Left ventricle myocardium inferior (tissue), 1 donor: ENCODE data around the gene CYP21A2. TPM values are rescaled to one million over a fixed set of nuclear protein-coding genes. Genes with fewer than 3 reads are reported as not detected.

ENCODE experiments used
- DNase-seq: peaks from one replicate; pipeline ENCODE4 v3.0.0-alpha.2; 2020
- H3K27ac ChIP-seq: fragments of 200-600 bp; replicated peaks from 2 replicates; pipeline ENCODE4 v1.8.0; 2021
- H3K27me3 ChIP-seq: fragments of 200-600 bp; 2 replicates; pipeline ENCODE4 v1.8.0; 2021; ENCODE audit warnings: low read depth
- H3K36me3 ChIP-seq: fragments of 200-600 bp; 2 replicates; pipeline ENCODE4 v1.8.0; 2021
- H3K4me1 ChIP-seq: fragments of 200-600 bp; 2 replicates; pipeline ENCODE4 v1.8.0; 2021
- H3K4me3 ChIP-seq: fragments of 200-600 bp; 2 replicates; pipeline ENCODE4 v1.8.0; 2021; ENCODE audit warnings: mild to moderate bottlenecking, moderate library complexity
- H3K9me3 ChIP-seq: fragments of 200-600 bp; replicated peaks from 2 replicates; pipeline ENCODE4 v1.8.0; 2021
- intact Hi-C: fragments of 100-400 bp; cut with micrococcal nuclease; formaldehyde crosslinking; loops from one replicate; pipeline ENCODE4 v1.11.0; 2022
- total RNA-seq: library from RNA; stranded (reverse); fragmentation: NEBNext Ultra II Directional; extraction: Animal tissue kit (Norgen Biotek cat#: 25700); gene quantifications from one replicate; pipeline ENCODE4 v1.2.1, GENCODE V29; 2021
- TF ChIP-seq, protein P1 (sequence below): fragments of 200-600 bp; IDR thresholded peaks from 2 replicates; pipeline ENCODE4 v1.8.0; 2021; ENCODE audit warnings: antibody characterized with exemption, mild to moderate bottlenecking, borderline replicate concordance
- donor health status: DM: no; HTN: yes; CAD: no; lungs with severe emphysema.

The CYP21A2 gene
- total RNA-seq, 1 donor from 2014 or later, result 0.41 TPM

- H3K9me3 ChIP-seq, result no peaks in the 10 kb centered on the region
- DNase-seq, result no peak
- peaks cover 51% of the 10 kb centered on the region for H3K4me1 ChIP-seq
- H3K4me3 ChIP-seq, result no peak overlapping the region
- H3K36me3 ChIP-seq, result peaks cover 34% of the 10 kb centered on the region
- peaks cover 21% of the 10 kb centered on the region for H3K27me3 ChIP-seq
- H3K27ac ChIP-seq, result peak overlapping the region; percentile 80
- TF ChIP-seq, protein P1, sequence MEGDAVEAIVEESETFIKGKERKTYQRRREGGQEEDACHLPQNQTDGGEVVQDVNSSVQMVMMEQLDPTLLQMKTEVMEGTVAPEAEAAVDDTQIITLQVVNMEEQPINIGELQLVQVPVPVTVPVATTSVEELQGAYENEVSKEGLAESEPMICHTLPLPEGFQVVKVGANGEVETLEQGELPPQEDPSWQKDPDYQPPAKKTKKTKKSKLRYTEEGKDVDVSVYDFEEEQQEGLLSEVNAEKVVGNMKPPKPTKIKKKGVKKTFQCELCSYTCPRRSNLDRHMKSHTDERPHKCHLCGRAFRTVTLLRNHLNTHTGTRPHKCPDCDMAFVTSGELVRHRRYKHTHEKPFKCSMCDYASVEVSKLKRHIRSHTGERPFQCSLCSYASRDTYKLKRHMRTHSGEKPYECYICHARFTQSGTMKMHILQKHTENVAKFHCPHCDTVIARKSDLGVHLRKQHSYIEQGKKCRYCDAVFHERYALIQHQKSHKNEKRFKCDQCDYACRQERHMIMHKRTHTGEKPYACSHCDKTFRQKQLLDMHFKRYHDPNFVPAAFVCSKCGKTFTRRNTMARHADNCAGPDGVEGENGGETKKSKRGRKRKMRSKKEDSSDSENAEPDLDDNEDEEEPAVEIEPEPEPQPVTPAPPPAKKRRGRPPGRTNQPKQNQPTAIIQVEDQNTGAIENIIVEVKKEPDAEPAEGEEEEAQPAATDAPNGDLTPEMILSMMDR, result no peak
- intact Hi-C loops, result no loop called here
Measured at GRCh38 chr6:32089082-32089828, 51.0 kb downstream of the CYP21A2 start.

Other genes starting within 250 kb of the CYP21A2 start
- gene VARS1, start 242.7 kb upstream of the CYP21A2 start, total RNA-seq, result 20.0 TPM
- 19.4 TPM for gene LSM2, start 231.4 kb upstream of the CYP21A2 start, total RNA-seq
- gene HSPA1L, start 223.1 kb upstream of the CYP21A2 start, total RNA-seq, result 2.2 TPM
- 271 TPM for gene HSPA1A, start 222.9 kb upstream of the CYP21A2 start, total RNA-seq
- gene HSPA1B, start 210.7 kb upstream of the CYP21A2 start, total RNA-seq, result 184 TPM
- gene NEU1, start 175.6 kb upstream of the CYP21A2 start, total RNA-seq, result 26.0 TPM
- gene SLC44A4, start 159.4 kb upstream of the CYP21A2 start, total RNA-seq, result 0.08 TPM
- 15.6 TPM for gene EHMT2, start 140.7 kb upstream of the CYP21A2 start, total RNA-seq
- 3.5 TPM for gene ZBTB12, start 136.3 kb upstream of the CYP21A2 start, total RNA-seq
- gene C2, start 110.7 kb upstream of the CYP21A2 start, total RNA-seq, result 9.7 TPM
- 3.7 TPM for gene CFB, start 92.3 kb upstream of the CYP21A2 start, total RNA-seq
- 39.3 TPM for gene NELFE, start 79.4 kb upstream of the CYP21A2 start, total RNA-seq
- gene SKIC2, start 79.2 kb upstream of the CYP21A2 start, total RNA-seq, result 32.9 TPM
- gene DXO, start 66.3 kb upstream of the CYP21A2 start, total RNA-seq, result 11.2 TPM
- gene C4A, start 56.4 kb upstream of the CYP21A2 start, total RNA-seq, result 76.2 TPM
- gene C4B, start 23.6 kb upstream of the CYP21A2 start, total RNA-seq, result 72.9 TPM
- 73.0 TPM for gene TNXB, start 70.9 kb downstream of the CYP21A2 start, total RNA-seq
- 29.1 TPM for gene ATF6B, start 89.8 kb downstream of the CYP21A2 start, total RNA-seq
- gene FKBPL, start 91.9 kb downstream of the CYP21A2 start, total RNA-seq, result 2.7 TPM
- gene PRRT1, start 113.5 kb downstream of the CYP21A2 start, total RNA-seq, result 1.0 TPM
- 23.4 TPM for gene PPT2, start 115.7 kb downstream of the CYP21A2 start, total RNA-seq
- gene EGFL8, start 126.2 kb downstream of the CYP21A2 start, total RNA-seq, result 9.2 TPM
- gene AGPAT1, start 137.7 kb downstream of the CYP21A2 start, total RNA-seq, result 43.0 TPM
- 76.0 TPM for gene RNF5, start 140.0 kb downstream of the CYP21A2 start, total RNA-seq
- gene AGER, start 145.8 kb downstream of the CYP21A2 start, total RNA-seq, result 1.8 TPM
- gene PBX2, start 151.8 kb downstream of the CYP21A2 start, total RNA-seq, result 36.5 TPM
- gene GPSM3, start 154.2 kb downstream of the CYP21A2 start, total RNA-seq, result 5.0 TPM
- 23.0 TPM for gene NOTCH4, start 185.7 kb downstream of the CYP21A2 start, total RNA-seq